Measurements from ENCODE around the gene TFF2. TPM values are rescaled to one million over a fixed set of nuclear protein-coding genes. Genes with fewer than 3 reads are reported as not detected.

The TFF2 gene
- total RNA-seq, 2 experiments from 2014 or later, result not detected

DNA sequence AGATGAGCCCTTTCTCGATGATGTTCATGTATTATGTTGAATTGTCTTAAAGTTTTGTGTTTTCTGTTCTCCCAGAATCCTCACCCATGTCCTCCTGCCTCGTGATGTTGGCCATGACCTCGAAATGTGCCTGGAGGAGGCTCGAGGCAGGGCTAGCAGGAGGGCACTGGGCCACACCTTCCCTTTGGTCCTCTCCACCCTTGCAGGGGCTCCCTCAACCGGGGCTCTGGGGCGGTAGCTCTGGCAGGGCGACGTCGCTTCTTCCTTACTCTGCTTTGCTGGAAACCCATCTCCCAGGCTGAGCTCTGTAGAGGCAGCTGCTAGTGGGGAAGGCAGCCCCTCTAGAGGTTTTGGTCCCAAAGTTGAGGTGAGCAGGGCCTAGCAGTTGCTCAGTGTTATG is 49.8 kb downstream of the TFF2 start:
- H3K27ac ChIP-seq (ENCODE audit: low read depth in 1 of 2, low read length in 2 of 2), result no peak overlapping the region
- ATAC-seq (ENCODE audit: poor library complexity) (no peak), DNase-seq (no peak)
- Mint-ChIP-seq H3K36me3 (ENCODE audit: low read depth) (peaks cover 22% of the 10 kb centered on the region), H3K4me1 (ENCODE audit: low read depth) (peaks cover 19% of the 10 kb centered on the region), H3K4me3 (no peak overlapping the region), H3K9me3 (no peaks in the 10 kb centered on the region), H3K27ac (no peak overlapping the region), H3K27me3 (no peaks in the 10 kb centered on the region)
- TF ChIP-seq, protein P1, sequence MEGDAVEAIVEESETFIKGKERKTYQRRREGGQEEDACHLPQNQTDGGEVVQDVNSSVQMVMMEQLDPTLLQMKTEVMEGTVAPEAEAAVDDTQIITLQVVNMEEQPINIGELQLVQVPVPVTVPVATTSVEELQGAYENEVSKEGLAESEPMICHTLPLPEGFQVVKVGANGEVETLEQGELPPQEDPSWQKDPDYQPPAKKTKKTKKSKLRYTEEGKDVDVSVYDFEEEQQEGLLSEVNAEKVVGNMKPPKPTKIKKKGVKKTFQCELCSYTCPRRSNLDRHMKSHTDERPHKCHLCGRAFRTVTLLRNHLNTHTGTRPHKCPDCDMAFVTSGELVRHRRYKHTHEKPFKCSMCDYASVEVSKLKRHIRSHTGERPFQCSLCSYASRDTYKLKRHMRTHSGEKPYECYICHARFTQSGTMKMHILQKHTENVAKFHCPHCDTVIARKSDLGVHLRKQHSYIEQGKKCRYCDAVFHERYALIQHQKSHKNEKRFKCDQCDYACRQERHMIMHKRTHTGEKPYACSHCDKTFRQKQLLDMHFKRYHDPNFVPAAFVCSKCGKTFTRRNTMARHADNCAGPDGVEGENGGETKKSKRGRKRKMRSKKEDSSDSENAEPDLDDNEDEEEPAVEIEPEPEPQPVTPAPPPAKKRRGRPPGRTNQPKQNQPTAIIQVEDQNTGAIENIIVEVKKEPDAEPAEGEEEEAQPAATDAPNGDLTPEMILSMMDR (IDR thresholded peaks at IDR 0.05), result no peak
- H3K36me3 ChIP-seq (ENCODE audit: insufficient read depth, low read length), result peaks cover 6% of the 10 kb centered on the region
- CTCF ChIA-PET, result no interaction called here
- no peak overlapping the region for H3K4me3 ChIP-seq (ENCODE audit: low read length)
- POLR2A ChIA-PET, result no interaction called here
- H3K27me3 ChIP-seq (ENCODE audit: control insufficient read depth in 1 of 2, insufficient read depth in 2 of 2, low read length in 2 of 2), result no peaks in the 10 kb centered on the region
- H3K9me3 ChIP-seq (ENCODE audit: control insufficient read depth in 1 of 2, insufficient read depth in 1 of 2, low read length in 2 of 2), result no peaks in the 10 kb centered on the region
- intact Hi-C loops (cut with DNase I, micrococcal nuclease), result no loop called here
- peaks cover 6% of the 10 kb centered on the region for H3K4me1 ChIP-seq (ENCODE audit: insufficient read depth, low read length)

DNA sequence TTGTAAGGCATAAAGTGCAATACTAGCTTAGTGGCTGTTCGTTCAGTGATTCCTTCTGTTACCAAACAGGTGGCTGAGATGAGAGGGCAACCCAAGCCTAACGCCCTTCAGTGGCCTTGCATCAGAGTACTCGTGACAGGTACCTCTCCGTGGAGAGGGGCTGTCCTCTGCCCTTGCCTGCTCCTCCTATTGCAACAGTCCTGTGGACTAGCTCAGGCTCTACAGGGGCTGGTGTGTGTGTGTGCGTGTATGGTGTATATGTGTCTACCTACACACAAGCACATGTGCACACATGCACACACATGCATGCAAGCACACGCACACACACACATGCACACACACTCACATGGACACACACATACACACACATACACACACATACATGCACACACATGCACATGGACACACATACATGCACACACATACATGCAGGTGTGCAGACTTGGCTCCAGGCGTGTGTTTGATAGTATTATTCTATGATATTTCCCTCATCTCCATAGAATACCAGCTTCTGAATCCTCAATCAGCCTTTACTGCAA is 50.7 kb downstream of the TFF2 start:
- CTCF ChIA-PET, result no interaction called here
- H3K27ac Mint-ChIP-seq, result no peak overlapping the region

DNA sequence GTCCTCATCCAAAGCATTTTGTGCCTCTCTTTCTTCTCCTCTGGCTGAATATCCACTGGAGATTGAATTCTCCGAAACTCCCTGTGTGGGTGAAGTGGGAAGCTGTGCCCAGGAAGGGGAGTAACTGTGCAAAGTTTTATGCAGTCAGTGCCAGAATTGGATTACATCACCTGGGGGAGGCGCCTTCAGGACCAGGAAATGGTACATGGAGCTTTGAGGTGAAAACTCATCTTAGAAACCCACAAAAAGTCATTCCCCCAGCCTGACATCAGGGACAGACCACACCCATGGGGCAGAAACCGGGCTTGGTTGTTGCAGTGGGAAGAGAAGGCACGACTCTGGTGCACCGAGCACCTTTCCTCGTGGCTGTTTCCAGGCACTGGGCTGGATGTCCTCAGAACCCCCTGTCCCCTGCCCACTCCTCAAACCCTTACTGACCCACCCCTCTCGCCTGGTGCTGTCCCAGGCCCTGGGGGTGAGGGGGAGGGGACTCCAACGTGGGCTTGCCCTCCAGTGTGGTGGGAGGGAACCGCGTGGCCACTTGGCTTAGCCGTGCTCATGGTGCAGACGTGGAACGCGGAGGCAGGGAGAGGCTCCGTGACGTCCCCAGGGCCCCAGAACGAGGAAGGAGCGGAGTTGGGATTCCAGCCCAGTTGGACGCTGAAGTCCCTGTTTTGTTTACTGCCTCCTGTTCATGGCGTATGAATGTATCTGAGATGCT is 51.3 kb downstream of the TFF2 start:
- intact Hi-C loops (cut with DNase I, micrococcal nuclease), result no loop called here
- CTCF ChIA-PET, result no interaction called here
- TF ChIP-seq, protein P1 (IDR thresholded peaks at IDR 0.05), result no peak
- POLR2A ChIA-PET, result no interaction called here
- no peaks in the 10 kb centered on the region for H3K27me3 Mint-ChIP-seq
- H3K36me3 ChIP-seq (ENCODE audit: insufficient read depth, low read length), result peaks cover 16% of the 10 kb centered on the region
- H3K36me3 Mint-ChIP-seq (ENCODE audit: low read depth), result peaks cover 35% of the 10 kb centered on the region
- DNase-seq (peak in 4 of 14 experiments; percentile 8 to 40 (median 16)), ATAC-seq (ENCODE audit: poor library complexity) (peak; percentile 77)
- H3K9me3 Mint-ChIP-seq, result no peaks in the 10 kb centered on the region
- no peak overlapping the region for H3K27ac Mint-ChIP-seq
- H3K27ac ChIP-seq (ENCODE audit: low read depth in 1 of 2, low read length in 2 of 2), result no peak overlapping the region
- H3K9me3 ChIP-seq (ENCODE audit: control insufficient read depth in 1 of 2, insufficient read depth in 1 of 2, low read length in 2 of 2), result no peaks in the 10 kb centered on the region
- no peak overlapping the region for H3K4me3 ChIP-seq (ENCODE audit: low read length)
- peaks cover 6% of the 10 kb centered on the region for H3K4me1 ChIP-seq (ENCODE audit: insufficient read depth, low read length)
- H3K27me3 ChIP-seq (ENCODE audit: control insufficient read depth in 1 of 2, insufficient read depth in 2 of 2, low read length in 2 of 2), result no peaks in the 10 kb centered on the region
- H3K4me3 Mint-ChIP-seq, result peak overlapping the region; percentile 15
- H3K4me1 Mint-ChIP-seq (ENCODE audit: low read depth), result peaks cover 19% of the 10 kb centered on the region

More for the DNA sequence above, 50.7 kb downstream of the TFF2 start:
- Mint-ChIP-seq H3K4me1 (ENCODE audit: low read depth) (peaks cover 19% of the 10 kb centered on the region), H3K9me3 (no peaks in the 10 kb centered on the region), H3K4me3 (no peak overlapping the region), H3K27me3 (no peaks in the 10 kb centered on the region), H3K36me3 (ENCODE audit: low read depth) (peaks cover 30% of the 10 kb centered on the region)
- Histone ChIP-seq H3K4me1 (ENCODE audit: insufficient read depth, low read length) (peaks cover 6% of the 10 kb centered on the region), H3K4me3 (ENCODE audit: low read length) (no peak overlapping the region), H3K36me3 (ENCODE audit: insufficient read depth, low read length) (peaks cover 12% of the 10 kb centered on the region), H3K27ac (ENCODE audit: low read depth in 1 of 2, low read length in 2 of 2) (no peak overlapping the region), H3K27me3 (ENCODE audit: control insufficient read depth in 1 of 2, insufficient read depth in 2 of 2, low read length in 2 of 2) (no peaks in the 10 kb centered on the region), H3K9me3 (ENCODE audit: control insufficient read depth in 1 of 2, insufficient read depth in 1 of 2, low read length in 2 of 2) (no peaks in the 10 kb centered on the region)
- ATAC-seq (ENCODE audit: poor library complexity) (no peak), DNase-seq (no peak)
- POLR2A ChIA-PET, result no interaction called here
- TF ChIP-seq, protein P1 (IDR thresholded peaks at IDR 0.05), result no peak
- intact Hi-C loops (cut with DNase I, micrococcal nuclease), result no loop called here

Data from CD4-positive, alpha-beta T cell (primary cell).